Gastrocnemius medialis (tissue), 4 donors: ENCODE data around the gene LARP1B.

Source experiments
- POLR2A ChIP-seq, 2 donors: fragments of 450-650 bp; IDR thresholded peaks; one replicate each; pipeline ENCODE4 v1.6.1; 2017; ENCODE audit warnings: antibody characterized with exemption in 2 of 2, mild to moderate bottlenecking in 2 of 2, moderate library complexity in 2 of 2
- TF ChIP-seq, protein P1 (sequence below), 5 experiments: fragments of 450-650 bp in 3 of 5; fragments of 200-600 bp in 2 of 5; sonication (generic) in 2 of 5; IDR thresholded peaks in 4 of 5; conservative IDR thresholded peaks in 1 of 5; 1 replicate in 4 of 5; 2 replicates in 1 of 5; pipeline ENCODE4 v1.5.1; 2016 to 2019; ENCODE audit warnings: antibody characterized with exemption in 5 of 5, mild to moderate bottlenecking in 3 of 5, moderate library complexity in 3 of 5

DNA sequence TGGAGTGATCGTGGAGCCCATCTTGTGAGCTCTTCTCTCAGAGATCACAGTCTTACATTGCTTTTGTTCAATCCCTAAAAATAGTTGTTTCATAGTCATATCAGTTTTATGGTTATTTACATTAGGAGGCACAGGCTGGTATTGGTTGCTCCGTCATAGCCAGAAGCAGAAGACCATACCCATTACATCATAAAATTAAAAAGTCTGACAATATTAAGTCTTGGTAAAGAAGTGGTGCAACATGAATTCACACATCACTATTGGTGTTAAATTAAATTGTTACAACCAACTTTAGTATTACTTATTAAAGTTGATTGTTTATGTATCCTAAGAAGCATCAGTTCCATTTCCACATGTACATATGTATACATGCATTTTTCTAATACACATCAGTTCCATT, 84.6 kb downstream of the LARP1B start:
- TF ChIP-seq, protein P1, sequence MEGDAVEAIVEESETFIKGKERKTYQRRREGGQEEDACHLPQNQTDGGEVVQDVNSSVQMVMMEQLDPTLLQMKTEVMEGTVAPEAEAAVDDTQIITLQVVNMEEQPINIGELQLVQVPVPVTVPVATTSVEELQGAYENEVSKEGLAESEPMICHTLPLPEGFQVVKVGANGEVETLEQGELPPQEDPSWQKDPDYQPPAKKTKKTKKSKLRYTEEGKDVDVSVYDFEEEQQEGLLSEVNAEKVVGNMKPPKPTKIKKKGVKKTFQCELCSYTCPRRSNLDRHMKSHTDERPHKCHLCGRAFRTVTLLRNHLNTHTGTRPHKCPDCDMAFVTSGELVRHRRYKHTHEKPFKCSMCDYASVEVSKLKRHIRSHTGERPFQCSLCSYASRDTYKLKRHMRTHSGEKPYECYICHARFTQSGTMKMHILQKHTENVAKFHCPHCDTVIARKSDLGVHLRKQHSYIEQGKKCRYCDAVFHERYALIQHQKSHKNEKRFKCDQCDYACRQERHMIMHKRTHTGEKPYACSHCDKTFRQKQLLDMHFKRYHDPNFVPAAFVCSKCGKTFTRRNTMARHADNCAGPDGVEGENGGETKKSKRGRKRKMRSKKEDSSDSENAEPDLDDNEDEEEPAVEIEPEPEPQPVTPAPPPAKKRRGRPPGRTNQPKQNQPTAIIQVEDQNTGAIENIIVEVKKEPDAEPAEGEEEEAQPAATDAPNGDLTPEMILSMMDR (IDR thresholded peaks at IDR 0.05 in 4 of 5, conservative IDR thresholded peaks at IDR 0.05 in 1 of 5): no peak
- no peak for TF ChIP-seq POLR2A (IDR thresholded peaks at IDR 0.05)
